ENCODE results near the gene PTPRM. TPM values are rescaled to one million over a fixed set of nuclear protein-coding genes. Genes with fewer than 3 reads are reported as not detected.

Gene PTPRM
- total and polyA plus RNA-seq, 9 donors, result 45.6 to 82.0 (median 56.9) TPM

- WGBS, 3 donors, result 75 to 88% (median 81%) methylated on average over 6 of the region's 6 CpGs
- TF ChIP-seq POLR2A (IDR thresholded peaks at IDR 0.05), result no peak
- no peak for TF ChIP-seq CTCF (IDR thresholded peaks at IDR 0.05)
- Histone ChIP-seq H3K9me3 (no peaks in the 10 kb centered on the region), H3K27me3 (no peaks in the 10 kb centered on the region), H3K36me3 (no peaks in the 10 kb centered on the region), H3K27ac (no peak overlapping the region), H3K4me1 (ENCODE audit: insufficient read depth) (no peaks in the 10 kb centered on the region), H3K4me3 (no peak overlapping the region)
- intact Hi-C loops (cut with DNase I), result no loop called here
- no peak for DNase-seq
These were observed 752.8 kb downstream of the PTPRM start for GRCh38 chr18:8319798-8320489.

- H3K27ac ChIP-seq, result no peak overlapping the region
- H3K36me3 ChIP-seq, result no peaks in the 10 kb centered on the region
- no peak for DNase-seq
- no peak for TF ChIP-seq POLR2A (IDR thresholded peaks at IDR 0.05)
- no peak for TF ChIP-seq CTCF (IDR thresholded peaks at IDR 0.05)
- TF ChIP-seq EP300 (IDR thresholded peaks at IDR 0.05), result no peak
- peaks cover 2% of the 10 kb centered on the region for H3K4me1 ChIP-seq (ENCODE audit: insufficient read depth)
- H3K9me3 ChIP-seq, result no peaks in the 10 kb centered on the region
- 84 to 92% (median 89%) methylated on average over 2 of the region's 2 CpGs for WGBS, 3 donors
- H3K27me3 ChIP-seq, result no peaks in the 10 kb centered on the region
- intact Hi-C loops (cut with DNase I), result no loop called here
- H3K4me3 ChIP-seq, result no peak overlapping the region
These were observed 755.4 kb downstream of the PTPRM start for GRCh38 chr18:8322486-8322885.

GRCh38 chr18:8324343-8325065, 757.4 kb downstream of the PTPRM start:
- H3K27me3 ChIP-seq, result no peaks in the 10 kb centered on the region
- intact Hi-C loops (cut with DNase I), result no loop called here
- H3K27ac ChIP-seq, result no peak overlapping the region
- H3K4me3 ChIP-seq, result no peak overlapping the region
- H3K9me3 ChIP-seq, result no peaks in the 10 kb centered on the region
- TF ChIP-seq EP300 (IDR thresholded peaks at IDR 0.05) (no peak), CTCF (IDR thresholded peaks at IDR 0.05) (no peak)
- peaks cover 3% of the 10 kb centered on the region for H3K4me1 ChIP-seq (ENCODE audit: insufficient read depth)
- WGBS, 3 donors, result 78 to 84% (median 80%) methylated on average over 3 of the region's 3 CpGs
- H3K36me3 ChIP-seq, result no peaks in the 10 kb centered on the region
- no peak for DNase-seq

DNA sequence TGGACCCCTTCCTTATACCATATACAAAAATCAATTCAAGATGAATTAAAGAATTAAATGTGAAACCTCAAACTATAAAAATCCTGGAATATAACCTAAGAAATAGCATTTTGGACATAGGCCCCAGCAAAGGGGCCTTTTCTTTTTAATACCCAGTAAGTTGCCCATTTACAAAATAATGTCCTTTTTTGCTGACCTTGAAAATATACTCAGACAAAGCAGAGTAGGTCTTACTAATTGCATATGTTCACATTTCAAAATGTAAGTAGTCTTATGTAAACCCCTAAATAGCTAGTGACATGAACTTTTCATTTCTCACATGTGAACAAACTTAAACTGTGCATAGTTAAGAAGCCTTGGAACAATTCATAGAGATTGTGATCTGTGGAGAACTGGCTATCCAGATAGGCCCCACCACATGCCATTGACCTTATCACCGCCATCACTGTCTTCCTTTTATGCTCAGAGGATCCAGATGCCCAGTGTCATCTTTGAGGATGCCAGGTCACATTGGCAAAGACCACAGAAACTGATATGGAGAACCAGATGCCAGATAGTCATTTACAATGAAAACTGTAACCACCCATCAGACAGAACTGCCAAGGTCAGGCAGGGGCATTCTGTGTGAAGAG, 759.8 kb downstream of the PTPRM start:
- Histone ChIP-seq H3K4me3 (no peak overlapping the region), H3K36me3 (no peaks in the 10 kb centered on the region), H3K27me3 (no peaks in the 10 kb centered on the region), H3K27ac (peak overlapping the region in 1 of 2 donors; percentile 35), H3K9me3 (no peaks in the 10 kb centered on the region), H3K4me1 (ENCODE audit: insufficient read depth) (peaks cover 3% of the 10 kb centered on the region)
- intact Hi-C loops (cut with DNase I), result no loop called here
- DNase-seq, result no peak
- 94 to 100% (median 96%) methylated on average over 1 of the region's 1 CpG for WGBS, 3 donors
- TF ChIP-seq EP300 (IDR thresholded peaks at IDR 0.05), result no peak
- no peak for TF ChIP-seq POLR2A (IDR thresholded peaks at IDR 0.05)
- no peak for TF ChIP-seq CTCF (IDR thresholded peaks at IDR 0.05)

Measured in ovary (tissue), 9 donors.